GM18861 (cell line): ENCODE results near the gene FAM114A1.
"Not testable (repeated sequence)": the region's sequence is repeated elsewhere in the genome, so short reads cannot be mapped to it uniquely, and the experiment has no call there.

Experiments used
- ATAC-seq: cut with Tn5 transposase; IDR thresholded peaks from one replicate; pipeline ENCODE4 v1.9.1; 2021; ENCODE audit not compliant: unreplicated experiment

The FAM114A1 gene

GRCh38 chr4:38902221-38902620 lies 34.6 kb downstream of the FAM114A1 start:
- ATAC-seq: no peak

DNA sequence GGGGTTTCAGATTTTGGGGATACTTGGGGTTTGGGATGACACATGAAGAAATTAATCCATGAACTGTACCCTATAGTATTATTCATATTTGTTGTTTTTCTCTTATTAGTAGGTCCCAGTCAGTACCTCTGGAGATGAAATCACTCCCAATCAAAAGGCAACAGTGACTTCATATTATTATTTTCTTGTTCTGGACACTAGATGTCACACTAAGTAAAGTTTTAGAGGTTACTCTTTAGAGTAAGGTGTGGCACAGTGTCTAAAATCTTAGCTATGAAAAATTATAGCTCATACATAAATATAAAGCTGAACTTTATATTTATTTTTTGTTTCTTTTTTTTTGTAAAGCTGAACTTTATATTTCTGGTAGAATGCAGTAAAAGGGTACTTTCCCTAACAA lies 35.1 kb downstream of the FAM114A1 start:
- ATAC-seq: no peak

DNA sequence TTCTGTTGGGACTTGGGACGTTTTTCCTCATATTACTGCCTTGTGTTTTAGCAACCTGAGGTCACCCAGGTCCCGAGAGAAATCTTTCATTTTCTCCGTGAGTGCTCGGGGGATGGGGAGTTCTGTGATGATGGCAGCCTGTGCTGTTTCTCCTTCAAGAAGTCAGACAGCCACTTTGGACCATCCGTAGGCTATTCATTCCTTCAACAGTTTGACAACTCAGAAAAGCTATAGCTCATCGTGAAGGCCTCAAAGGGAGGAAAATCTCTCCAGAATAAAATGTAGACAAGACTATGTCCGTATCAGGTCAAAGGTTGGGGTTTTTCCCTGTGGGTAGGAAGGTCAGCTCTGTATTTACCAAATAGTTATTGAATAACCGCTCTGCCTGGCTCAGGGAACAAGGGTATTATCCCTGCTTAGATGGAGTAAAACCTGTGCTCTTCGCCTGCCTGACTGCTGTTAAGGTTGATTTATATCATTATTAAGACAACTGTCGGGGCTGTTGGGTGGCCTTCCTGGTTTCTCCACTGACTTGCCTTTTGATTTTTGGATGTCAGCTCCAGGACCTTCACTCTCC lies 36.6 kb downstream of the FAM114A1 start:
- ATAC-seq: no peak

- no peak for ATAC-seq
Observed at GRCh38 chr4:38904682-38905081, 37.1 kb downstream of the FAM114A1 start.

- ATAC-seq: no peak
Observed at GRCh38 chr4:38905652-38906385, 38.2 kb downstream of the FAM114A1 start.

DNA sequence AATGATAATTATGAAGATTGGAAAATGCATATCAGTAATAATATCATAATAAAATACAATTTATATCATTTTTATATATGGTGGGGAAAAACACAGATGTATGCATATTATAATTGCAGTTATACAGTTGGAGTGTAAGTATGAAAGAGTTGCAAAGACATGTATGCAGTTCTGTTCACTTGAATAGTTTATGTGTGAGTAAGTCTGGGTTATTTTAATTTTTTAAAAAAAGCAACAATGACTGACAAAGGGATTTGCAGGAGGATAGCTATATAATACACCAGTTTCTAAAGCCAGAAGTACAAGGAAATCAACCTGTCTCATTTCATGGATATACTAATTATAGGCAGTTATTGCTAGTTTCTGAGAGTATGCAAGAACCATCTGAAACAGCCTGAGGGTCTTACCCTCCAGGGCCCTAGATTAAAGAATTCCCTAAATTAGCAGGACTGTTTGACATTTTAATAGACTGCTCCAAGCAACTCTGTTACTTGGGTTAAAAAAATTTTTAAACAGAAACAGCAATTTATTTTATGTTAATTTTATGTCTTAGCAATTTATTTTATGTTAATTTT lies 40.2 kb downstream of the FAM114A1 start:
- no peak for ATAC-seq

DNA sequence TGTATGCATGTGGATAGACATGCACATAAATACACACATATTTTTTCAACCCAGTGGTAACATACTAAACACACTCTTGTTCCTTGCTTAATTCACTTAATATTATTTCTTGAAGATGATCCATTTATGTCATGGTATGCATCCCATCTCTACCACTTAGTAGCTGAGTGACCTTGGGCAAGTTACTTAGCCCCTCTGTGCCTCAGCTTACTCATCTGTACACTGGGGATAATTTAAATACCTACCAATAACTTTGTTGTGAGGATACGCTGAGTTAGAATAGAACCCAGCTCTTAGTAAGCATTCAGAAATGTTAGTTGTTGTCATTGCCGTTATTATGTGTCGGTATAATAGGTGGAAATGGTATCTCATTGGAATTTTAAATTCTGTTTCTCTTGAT lies 41.4 kb downstream of the FAM114A1 start:
- no peak for ATAC-seq

GRCh38 chr4:38911257-38911656 lies 43.7 kb downstream of the FAM114A1 start:
- ATAC-seq: no peak

- ATAC-seq: no peak
Observed at GRCh38 chr4:38914854-38915253, 47.2 kb downstream of the FAM114A1 start.

DNA sequence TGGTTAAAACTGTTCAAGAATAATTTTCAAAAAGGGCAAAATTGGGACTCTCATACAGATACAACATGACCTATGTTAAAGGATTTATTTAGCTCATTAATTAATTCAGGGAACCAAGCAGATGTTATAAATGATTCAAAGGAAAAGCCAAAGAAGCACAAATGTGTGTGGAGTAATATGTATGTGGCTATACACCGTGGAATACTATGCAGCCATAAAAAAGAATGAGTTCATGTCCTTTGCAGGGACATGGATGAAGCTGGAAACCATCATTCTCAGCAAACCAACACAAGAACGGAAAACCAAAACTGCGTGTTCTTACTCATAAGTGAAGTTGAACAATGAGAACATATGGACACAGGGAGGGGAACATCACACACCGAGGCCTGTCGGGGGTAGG lies 48.7 kb downstream of the FAM114A1 start:
- not testable (repeated sequence) for ATAC-seq

- no peak for ATAC-seq
Observed at GRCh38 chr4:38917481-38918025, 49.9 kb downstream of the FAM114A1 start.

DNA sequence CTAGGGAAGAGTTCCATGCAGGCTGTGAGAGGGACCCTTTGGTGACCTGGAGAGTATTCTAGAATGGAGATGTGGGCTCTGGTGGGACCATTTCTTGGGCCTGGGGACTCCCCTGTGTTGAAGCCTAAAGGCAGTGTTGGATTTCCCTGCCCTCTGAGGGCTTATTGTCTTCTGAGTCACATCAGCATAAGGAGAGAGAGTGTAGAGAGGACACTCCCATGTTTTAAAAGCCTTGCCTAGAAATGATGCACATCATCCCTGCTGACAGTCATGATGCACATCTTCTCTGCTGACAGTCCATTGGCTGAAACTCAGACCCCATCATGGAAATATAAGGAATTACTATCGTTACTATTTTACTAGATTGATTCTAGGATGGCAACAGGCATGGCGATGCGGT lies 51.9 kb downstream of the FAM114A1 start:
- no peak for ATAC-seq

GRCh38 chr4:38920186-38920585 lies 52.6 kb downstream of the FAM114A1 start:
- ATAC-seq: no peak

DNA sequence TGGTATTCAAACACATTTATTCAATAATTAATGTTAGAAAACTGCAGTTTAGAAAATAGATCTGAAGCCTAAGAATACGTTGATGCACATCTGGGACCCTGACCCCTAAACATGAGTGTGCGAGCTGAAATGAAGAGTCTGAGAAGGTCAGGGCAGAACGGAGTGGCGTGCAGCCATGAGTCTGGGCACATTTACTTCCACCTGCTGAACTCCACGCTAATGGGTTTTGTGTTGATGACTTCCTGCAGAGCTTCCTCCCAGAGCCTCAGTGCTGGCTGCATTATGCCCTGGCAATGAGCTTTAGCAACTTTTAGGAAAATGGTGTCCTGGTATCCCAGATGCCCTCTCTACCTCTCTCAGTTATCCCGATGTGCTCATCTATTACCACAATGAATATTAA lies 53.1 kb downstream of the FAM114A1 start:
- ATAC-seq: no peak

GRCh38 chr4:38921151-38921550 lies 53.5 kb downstream of the FAM114A1 start:
- ATAC-seq: no peak

- ATAC-seq: no peak
Observed at GRCh38 chr4:38923746-38924145, 56.1 kb downstream of the FAM114A1 start.

GRCh38 chr4:38924353-38924752 lies 56.7 kb downstream of the FAM114A1 start:
- ATAC-seq: no peak

DNA sequence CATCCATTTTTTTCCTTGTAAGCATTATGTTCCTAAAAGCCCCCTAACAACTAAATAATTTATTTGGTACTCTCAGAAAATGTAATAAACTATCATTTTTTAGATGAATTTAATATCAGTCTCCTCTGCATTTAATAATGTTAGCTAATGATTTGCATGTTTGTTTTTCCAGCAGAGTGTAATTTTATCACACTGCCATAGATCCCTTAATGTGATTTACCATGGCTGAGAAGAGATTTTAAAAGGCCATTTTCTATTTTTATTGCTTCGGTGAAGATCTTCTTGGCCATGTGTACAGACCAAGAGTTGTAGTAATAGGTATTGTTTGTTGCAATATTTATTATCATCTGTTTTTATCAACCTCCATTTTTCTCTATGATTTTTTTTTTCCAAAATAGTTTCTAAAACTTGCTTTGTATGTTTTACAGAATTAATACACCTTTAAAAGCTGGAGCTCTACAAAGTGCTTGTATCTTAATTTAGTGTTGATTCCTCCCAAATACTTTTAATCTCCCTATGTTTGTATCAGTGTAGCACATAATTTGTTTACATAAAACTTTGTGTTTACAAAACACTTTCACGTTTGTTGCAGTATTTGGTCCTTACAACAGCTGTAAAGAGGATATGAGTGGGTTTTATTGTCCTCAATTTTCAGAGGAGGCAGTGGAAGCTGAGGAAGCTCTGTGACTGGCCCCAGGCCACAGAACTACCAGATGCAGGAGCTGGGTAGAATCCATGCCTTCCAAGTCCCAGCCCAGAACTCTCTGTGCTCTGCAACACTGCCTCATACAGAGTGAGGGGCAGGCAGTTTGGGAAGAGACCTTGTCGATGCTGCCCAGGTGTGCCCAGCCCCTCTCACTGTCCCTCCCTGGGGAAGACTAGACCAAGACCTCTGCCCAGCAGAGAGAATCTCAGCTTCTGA lies 58.1 kb downstream of the FAM114A1 start:
- ATAC-seq: no peak

- ATAC-seq: no peak
Observed at GRCh38 chr4:38926896-38927295, 59.3 kb downstream of the FAM114A1 start.

GRCh38 chr4:38928568-38928967 lies 61.0 kb downstream of the FAM114A1 start:
- ATAC-seq: no peak

GRCh38 chr4:38928974-38929373 lies 61.4 kb downstream of the FAM114A1 start:
- no peak for ATAC-seq
